GM19468 (cell line): ENCODE results near the gene KRTAP5-5.
"Not testable (repeated sequence)": the region's sequence is repeated elsewhere in the genome, so short reads cannot be mapped to it uniquely, and the experiment has no call there.

Source experiments
- ATAC-seq: cut with Tn5 transposase; IDR thresholded peaks from one replicate; pipeline ENCODE4 v1.9.1; 2021; ENCODE audit warnings: mild to moderate bottlenecking, moderate library complexity, moderate number of reproducible peaks; ENCODE audit not compliant: unreplicated experiment; ENCODE audit errors: extremely low read depth

Gene KRTAP5-5

DNA sequence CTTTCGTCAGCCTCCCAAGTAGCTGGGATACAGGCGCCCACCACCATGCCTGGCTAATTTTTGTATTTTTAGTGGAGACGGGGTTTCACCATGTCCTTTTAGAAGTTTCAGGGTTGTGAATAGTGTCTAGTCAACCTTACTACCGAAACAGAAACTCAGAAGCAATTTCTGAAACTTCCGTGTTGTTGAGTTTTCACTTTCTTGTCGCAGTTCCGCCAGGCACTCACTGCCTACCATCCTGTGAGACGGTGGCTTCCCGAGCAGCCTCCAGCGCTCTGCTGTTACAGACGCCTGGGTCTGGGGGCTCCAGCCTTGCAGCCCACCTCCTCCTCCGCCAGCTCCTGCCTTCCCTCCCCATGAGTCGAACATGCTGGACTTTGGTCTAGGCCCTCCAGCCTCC is 23.7 kb upstream of the KRTAP5-5 start:
- ATAC-seq: peak; percentile 68

DNA sequence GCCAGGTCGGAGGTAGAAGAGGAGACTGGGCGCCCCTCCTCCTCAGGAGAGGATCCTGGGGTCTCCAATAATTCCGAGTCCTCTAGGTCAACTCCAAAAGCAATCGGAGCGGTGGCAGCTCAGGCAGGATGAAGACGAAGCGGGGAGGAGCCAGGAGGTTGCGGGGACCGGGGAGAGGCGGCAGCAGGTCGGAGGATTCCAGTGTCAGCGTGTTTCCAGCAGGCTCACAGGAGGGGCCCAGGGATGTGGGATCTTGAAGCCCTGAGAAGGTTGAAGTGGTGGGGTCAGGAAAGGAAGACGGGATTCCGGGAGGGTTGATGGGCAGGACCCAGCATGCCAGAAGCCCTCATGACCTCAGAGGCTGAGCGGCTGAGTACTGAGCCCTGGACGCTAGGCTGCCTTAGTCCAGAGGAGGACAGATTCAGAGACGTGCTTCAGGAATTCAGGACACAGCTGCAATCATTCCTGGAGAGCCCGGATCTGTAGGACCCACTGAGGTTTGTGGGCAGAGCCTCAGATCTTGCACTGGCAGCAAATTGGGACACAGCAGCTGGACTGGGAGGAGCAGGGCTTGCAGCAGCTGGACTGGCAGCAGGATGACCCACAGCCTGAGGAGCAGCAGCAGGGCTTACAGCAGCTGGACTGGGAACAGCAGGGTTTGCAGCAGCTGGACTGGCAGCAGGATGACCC is 22.3 kb upstream of the KRTAP5-5 start:
- not testable (repeated sequence) for ATAC-seq

DNA sequence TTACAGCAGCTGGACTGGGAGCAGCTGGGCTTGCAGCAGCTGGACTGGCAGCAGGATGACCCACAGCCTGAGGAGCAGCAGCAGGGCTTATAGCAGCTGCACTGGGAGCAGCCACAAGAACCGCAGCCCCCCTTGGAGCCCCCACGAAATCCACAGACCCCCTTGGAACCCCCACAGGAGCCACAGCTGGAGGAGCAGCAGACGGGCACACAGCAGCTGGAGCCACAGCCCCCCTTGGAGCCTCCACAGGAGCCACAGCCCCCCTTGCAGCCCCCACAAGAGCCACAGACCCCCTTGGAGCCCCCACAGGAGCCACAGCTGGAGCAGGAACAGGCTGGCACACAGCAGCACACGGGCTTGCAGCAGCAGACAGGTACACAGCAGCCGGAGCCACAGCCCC is 21.7 kb upstream of the KRTAP5-5 start:
- ATAC-seq: not testable (repeated sequence)

DNA sequence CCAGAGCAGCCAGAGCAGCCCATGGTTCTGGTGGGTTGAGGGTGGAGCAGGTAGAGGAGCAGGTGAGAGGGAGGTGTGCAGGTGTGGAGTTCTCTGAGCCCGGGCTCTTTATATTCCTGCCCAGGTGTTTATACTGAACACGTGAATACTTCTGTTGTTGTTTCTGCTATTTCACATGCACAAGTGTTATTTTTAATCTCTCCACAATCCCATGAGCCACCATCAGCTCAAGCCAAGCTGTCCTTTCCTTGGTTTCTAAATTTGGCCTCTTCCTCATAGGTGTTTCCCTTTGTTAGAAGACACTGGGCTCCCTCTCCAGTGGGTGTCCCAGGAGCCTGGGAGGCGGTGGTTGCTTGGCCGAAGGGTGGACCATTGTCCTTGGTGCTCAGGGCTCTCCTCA is 21.2 kb upstream of the KRTAP5-5 start, which contains the start of gene KRTAP5-3:
Gene KRTAP5-3 (minus strand): TSS at position 101 of the 400 bp plus-strand sequence. CDS start 78 bp downstream, at position 23.
- ATAC-seq: no peak

DNA sequence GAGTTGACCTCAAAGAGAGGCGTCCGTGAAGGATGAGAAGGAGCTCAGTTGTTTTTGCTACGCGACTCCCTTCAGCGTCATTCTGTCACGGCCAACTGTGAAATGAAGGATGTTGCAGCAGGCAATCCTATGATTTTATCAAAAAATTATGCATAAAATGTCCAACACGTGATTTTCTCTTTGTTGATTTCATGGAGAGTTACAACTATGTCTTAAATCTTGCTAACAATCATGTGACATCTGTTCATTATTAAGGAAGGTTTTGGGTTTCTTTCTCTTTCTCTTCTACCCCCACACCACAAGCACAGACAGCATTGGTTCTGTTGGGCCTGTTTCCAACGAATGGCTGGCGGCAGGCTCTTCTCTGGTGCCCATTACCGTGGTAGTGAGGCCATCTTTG is 11.3 kb upstream of the KRTAP5-5 start:
- ATAC-seq: no peak

DNA sequence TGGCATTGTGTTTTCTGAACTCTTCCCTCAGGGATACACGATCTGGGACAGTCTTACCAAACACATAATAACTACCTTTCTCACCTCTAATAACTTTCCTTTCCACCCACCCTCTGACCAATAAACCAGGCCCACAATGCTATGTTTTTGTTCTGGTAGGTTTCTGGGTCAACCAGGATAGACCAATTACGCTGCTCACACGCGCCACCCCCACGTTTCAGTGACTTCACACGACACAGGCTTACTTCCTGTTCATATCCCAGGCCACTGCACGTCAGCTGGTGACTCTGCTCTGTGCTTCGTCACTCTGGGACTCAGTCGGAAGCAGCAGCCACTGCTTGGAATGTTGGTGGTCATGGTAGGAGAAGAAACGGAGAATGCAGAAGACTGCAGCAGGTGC is 10.1 kb upstream of the KRTAP5-5 start:
- ATAC-seq: no peak

DNA sequence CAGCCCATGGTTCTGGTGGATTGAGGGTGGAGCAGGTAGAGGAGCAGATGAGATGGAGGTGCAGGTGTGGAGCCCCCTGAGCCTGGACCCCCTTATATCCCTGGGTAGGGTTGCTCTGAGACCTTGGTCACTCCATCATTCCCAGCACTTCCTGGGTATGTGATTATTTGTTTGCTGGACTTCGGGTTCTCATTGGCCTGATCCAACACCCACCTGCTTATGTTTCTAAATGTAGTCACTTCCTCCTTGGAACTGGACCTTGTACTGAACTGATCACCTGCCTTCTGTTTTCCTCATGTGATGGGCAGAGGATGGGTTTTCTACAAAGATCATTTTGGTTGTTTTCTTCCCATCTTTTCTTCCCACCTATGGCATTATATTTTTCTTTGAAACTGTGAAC is 7.5 kb upstream of the KRTAP5-5 start, which contains the start of gene KRTAP5-4:
Gene KRTAP5-4 (minus strand): TSS at position 53 of the 400 bp plus-strand sequence. CDS start 45 bp downstream, at position 8.
- no peak for ATAC-seq

DNA sequence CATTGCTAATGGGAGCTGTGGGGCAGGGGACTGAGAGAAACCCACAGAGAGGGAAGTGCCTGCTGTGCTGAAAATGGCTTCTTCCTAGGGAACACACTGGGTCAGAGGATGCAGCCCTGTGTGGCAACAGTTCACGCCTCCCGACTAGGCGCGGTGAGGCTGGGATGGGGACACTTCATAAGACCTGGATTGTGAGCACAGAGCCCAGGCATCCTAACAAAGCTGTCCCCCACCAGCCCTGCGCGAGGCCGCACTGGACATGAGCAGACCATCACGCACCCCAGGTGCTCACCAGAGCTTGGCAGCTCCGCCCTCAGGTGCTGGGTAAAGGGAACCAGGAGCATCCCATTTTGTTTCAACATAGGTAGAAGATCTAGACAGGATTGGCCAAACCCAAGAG is 5.9 kb upstream of the KRTAP5-5 start:
- no peak for ATAC-seq

DNA sequence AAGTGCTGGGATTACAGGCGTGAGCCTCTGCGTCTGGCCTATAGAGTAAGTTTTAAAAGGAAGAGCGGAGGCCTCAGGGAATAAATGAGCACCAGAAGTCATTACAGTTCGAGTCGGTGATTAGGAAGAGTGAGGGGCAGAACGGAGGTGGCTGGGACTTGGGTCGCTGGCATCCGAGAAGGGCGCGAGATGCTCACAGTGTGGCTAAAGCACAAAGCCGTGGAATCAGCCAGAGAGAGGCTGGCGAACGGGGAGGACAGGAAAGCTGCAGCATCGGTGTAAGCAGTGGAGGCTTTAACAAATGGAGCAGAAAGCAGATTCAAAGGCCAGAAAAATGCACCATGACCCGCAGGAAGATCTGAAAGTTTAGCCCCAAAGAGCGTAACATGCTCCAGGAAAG is 5.0 kb upstream of the KRTAP5-5 start:
- ATAC-seq: no peak

DNA sequence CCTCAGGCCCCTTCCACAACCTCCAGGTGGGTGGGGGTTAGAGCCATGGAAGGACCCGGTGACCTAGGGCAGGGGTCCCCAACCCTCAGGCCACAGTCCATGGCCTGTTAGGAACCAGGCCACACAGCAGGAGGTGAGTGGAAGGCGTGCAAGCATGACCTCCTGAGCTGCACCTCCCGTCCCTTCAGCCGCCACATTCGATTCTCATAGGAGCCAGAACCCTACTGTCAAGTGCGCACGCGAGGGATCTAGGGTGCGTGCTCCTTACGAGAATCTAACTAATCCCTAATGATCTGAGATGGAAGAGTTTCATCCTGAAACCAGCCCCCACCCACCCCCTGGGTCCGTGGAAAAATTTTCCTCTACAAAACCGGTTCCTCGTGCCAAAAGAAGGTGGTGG is 4.0 kb upstream of the KRTAP5-5 start:
- no peak for ATAC-seq

DNA sequence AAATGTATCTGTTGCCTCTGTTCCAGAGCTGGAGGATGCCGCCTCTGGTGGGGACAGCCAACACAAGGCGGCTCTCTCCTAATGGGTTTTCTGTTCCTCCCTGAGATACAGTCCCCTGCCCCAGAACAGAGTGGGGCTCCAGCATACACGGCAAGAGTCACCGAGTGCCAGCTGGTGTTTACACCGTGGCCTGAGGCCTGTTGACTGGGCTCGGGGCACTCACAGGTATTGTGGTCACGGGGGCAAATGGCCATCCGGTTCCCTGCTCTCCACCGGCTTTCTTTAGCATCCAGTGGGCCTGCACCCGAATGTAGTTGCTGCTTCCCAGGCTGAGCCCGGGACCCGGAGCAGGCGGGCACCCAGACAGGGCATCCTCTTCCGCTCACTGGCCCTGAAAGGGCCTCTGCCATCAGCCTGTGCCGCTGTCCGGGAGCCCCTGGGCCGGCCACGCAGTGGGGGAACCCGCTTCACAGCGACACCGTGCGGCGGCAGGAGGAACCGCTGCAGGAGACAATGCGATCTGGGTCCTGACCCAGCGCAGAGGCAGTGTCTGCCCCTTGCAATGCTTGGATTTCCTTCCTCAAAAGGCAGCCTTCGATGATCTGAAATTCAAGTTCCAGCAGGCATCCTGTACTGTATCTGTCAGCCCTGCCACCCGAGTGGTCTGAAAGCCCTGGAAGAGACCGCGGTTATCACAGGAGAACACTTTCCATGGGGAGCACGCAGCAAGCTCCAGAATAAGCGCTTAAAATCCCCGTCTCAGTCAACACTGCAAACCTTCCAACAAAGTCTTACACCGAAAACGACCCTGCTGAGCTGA is 859 bp upstream of the KRTAP5-5 start:
- no peak for ATAC-seq

DNA sequence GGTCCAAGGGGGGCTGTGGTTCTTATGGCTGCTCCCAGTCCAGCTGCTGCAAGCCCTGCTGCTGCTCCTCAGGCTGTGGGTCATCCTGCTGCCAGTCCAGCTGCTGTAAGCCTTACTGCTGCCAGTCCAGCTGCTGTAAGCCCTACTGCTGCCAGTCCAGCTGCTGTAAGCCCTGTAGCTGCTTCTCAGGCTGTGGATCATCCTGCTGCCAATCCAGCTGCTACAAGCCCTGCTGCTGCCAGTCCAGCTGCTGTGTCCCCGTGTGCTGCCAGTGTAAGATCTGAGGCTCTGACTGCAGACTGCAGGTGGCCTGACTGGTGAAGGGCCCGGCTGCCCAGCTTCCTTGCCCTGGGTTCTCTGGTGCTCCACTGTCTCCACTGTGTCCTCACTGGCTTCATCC is 696 bp downstream of the KRTAP5-5 start:
- ATAC-seq: no peak

DNA sequence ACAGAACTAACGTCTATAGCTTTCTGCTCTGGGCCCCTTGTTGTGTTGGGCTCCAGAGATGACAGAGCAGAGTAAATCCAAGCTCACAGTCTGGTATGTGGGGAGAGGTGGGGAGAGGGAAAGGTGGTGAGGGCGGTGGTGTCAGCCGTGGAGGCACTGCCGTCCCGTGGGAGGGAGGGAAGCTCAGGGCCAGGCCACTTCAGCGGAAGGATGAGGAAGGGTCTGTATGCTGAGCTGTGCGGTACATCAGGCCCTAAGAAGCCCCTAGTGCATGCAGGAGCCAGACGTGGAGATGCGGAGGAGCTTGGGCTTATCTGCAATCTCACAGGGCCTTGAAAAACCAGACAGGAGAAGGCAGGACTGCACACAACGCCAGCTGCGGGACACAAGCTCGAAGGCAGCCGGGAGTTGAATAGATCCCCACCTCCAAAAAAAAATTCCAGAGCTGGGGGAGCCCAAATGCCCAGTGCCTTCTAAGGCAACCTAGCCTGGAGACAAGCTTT is 1.5 kb downstream of the KRTAP5-5 start:
- no peak for ATAC-seq

DNA sequence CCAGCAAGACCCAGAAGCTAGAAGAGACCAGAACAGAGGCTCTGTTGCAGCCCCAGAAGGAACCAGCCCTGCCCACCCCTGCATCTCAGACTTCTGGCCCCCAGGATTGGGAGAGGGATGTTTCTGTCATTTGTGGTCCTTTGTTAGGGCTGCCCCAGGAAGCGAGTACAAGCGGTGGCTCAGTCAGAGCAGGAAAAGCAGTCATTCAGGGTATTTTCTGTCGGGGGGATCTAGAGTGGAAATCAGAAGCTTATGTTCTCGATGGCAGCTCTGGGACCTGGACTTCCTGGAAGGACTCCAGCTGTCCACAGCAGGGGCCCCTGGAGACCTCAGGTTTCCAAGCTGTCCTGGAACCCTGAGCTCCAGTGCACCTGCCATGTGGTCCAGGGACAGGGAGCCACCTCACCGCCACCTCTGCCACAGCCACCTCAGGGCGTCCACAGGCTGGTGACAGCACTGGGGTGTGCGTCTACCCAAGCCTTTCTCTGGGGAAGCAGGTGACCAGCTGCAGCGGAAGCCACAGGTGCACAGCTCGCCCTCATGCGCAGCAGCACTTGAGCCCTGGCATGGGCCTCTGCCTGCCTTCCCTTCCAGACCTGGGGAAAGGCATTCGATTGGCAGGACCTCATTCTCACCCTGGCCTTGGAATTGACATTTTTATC is 2.6 kb downstream of the KRTAP5-5 start:
- no peak for ATAC-seq

DNA sequence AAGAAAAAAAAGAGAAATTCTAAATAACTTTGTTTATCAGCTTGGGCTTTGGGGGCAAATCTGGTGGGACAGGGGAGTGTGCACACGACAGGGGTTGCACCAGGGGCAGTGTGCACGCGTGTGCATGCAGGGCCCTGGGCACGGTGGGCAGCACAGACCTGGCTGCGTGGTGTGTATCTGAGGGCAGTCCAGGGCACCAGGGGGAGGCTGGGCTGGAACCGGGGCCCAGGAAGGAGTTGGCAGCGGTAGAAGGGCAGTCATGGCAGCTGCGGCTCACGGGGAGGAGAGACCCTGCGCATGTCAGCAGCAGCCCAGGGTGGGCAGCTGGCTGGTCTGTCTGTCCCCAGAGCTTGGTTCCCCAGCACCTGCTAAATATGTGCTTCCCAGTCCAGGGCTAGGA is 4.3 kb downstream of the KRTAP5-5 start:
- ATAC-seq: no peak

DNA sequence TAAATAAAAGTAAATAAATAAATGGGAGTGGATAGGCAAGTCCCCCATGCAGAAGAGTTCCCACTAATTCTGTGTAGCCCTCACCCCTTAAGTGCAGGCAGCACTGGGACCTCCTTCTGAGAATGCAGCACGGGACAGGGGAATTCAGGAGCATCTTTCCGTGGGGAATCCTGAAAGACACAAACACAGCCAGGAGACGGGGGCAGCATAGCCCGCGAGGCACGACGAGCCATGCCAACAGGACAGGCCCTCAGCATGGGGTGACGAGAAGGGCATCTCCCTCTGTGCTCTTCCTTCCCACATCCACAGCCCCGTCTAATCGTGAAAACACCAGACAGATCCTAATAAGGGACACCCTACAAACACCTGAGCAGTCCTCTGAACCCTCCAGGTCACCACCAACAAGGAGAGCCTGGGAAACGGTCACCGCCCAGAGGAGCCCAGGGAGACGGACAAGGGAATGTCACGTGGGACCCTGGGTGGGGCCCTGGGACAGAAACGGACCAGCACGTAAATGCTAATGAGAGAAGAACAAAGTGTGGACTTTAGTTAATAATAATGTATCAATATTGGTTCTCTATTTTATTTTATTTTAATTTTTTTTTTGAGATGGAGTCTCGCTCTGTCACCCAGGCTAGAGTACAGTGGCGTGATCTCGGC is 6.8 kb downstream of the KRTAP5-5 start:
- no peak for ATAC-seq

DNA sequence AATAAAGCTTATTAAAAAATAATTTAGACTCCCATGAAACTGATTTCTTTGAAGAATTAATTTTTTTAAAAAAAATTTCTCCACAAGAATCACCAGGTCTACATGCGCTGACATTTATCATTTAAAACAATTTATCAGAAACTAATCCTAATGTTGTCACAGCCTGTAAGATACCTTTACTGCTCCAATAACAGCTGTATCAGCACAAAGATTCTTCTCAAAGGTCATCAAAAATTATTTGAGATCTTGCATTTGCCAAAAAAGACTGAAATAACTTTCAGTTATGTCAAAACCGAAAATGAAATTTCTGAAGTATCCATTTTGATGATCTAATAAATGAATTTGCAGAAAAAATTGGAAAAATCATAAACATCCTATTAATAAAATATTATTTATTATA is 8.1 kb downstream of the KRTAP5-5 start:
- ATAC-seq: no peak

DNA sequence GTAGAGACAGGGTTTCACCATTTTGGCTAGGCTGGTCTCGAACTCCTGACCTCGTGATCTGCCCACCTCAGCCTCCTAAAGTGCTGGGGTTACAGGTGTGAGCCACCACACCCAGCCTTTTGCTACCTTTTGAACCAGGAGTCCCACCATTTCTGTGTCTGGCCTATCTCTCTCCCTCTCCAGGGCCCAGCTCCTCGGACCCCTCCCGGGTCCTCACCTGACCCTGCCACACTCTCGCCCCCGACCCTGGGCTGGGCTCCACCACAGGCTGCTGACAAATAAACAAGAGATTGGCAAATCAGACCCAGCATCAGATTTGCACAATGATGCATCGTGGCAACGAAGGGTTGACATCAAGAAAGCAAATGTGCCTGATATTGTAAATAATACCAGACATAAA is 8.8 kb downstream of the KRTAP5-5 start:
- ATAC-seq: no peak

DNA sequence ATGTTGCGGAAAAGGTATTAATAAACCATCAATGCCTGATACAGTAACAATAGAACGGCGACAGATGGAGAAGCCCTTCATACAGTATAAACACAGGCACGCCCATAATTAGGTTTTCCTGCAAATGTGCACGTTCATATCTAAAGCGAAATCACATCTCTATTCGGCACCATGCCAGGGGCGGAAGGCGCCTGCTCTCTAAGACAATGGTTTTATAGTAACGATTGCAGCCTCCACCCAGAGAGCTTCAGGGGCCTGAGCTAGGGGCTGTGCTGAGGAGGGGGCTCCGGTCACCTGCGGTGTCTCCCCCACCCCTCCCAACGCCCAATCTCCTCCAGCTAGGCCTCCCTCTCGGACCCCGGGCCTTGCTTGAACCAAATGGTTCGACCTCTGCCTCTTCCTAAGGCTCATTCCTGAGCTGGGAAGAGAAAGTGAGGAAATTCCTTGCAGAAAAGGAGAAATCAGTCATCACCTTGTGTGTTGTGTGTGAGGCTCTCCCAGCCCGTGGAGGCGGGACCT is 9.6 kb downstream of the KRTAP5-5 start:
- no peak for ATAC-seq

DNA sequence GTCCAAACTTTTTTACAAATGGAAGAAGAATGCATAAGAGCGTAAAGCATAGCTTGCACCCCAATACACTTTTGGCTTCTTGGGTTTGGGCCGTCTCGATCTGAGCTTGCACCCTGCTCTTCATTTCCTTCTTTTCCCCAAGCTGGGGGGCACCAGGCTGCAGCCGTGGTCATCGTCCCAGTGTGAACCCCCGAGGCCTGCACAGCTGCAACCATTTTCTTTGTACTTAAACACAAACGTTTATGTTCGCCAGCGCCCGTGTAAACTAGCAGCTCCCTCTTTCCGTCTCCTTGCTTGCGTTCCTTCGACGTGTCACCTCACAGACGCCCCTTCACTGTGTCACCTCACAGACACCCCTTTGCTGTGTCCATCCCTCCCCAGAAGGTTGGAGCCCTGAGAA is 10.1 kb downstream of the KRTAP5-5 start:
- no peak for ATAC-seq
